ENCODE data around the gene TNIK.

Gene TNIK

GRCh38 chr3:171285287-171285686 is 174.9 kb downstream of the TNIK start:
- TF ChIP-seq CTCF (IDR thresholded peaks at IDR 0.05): no peak
- Histone ChIP-seq H3K4me3 (ENCODE audit: low read depth, low read length) (no peak overlapping the region), H3K4me1 (no peaks in the 10 kb centered on the region), H3K79me2 (no peaks in the 10 kb centered on the region), H3K27ac (no peak overlapping the region), H3K27me3 (ENCODE audit: control insufficient read depth, insufficient read depth, low read length) (no peaks in the 10 kb centered on the region), H3K9me3 (ENCODE audit: control insufficient read depth, low read length) (no peaks in the 10 kb centered on the region), H2AFZ (no peak overlapping the region), H3K4me2 (ENCODE audit: low read length) (no peak overlapping the region), H3K9ac (no peak overlapping the region), H3K36me3 (ENCODE audit: control insufficient read depth, insufficient read depth, low read length) (no peaks in the 10 kb centered on the region)

- no peaks in the 10 kb centered on the region for H3K27me3 ChIP-seq (ENCODE audit: control insufficient read depth, insufficient read depth, low read length)
- no peaks in the 10 kb centered on the region for H3K9me3 ChIP-seq (ENCODE audit: control insufficient read depth, low read length)
- H3K4me3 ChIP-seq (ENCODE audit: low read depth, low read length): no peak overlapping the region
- H3K27ac ChIP-seq: no peak overlapping the region
- no peaks in the 10 kb centered on the region for H3K36me3 ChIP-seq (ENCODE audit: control insufficient read depth, insufficient read depth, low read length)
- no peaks in the 10 kb centered on the region for H3K4me1 ChIP-seq
- H2AFZ ChIP-seq: no peak overlapping the region
- no peak overlapping the region for H3K4me2 ChIP-seq (ENCODE audit: low read length)
- TF ChIP-seq CTCF (IDR thresholded peaks at IDR 0.05): no peak
- no peaks in the 10 kb centered on the region for H3K79me2 ChIP-seq
- H3K9ac ChIP-seq: no peak overlapping the region
Measured at GRCh38 chr3:171284308-171285075, 175.7 kb downstream of the TNIK start.

GRCh38 chr3:171283848-171284222 is 176.4 kb downstream of the TNIK start:
- no peak overlapping the region for H3K4me3 ChIP-seq (ENCODE audit: low read depth, low read length)
- H3K27ac ChIP-seq: no peak overlapping the region
- no peaks in the 10 kb centered on the region for H3K9me3 ChIP-seq (ENCODE audit: control insufficient read depth, low read length)
- H3K36me3 ChIP-seq (ENCODE audit: control insufficient read depth, insufficient read depth, low read length): no peaks in the 10 kb centered on the region
- no peaks in the 10 kb centered on the region for H3K4me1 ChIP-seq
- H2AFZ ChIP-seq: no peak overlapping the region
- TF ChIP-seq CTCF (IDR thresholded peaks at IDR 0.05): no peak
- H3K79me2 ChIP-seq: no peaks in the 10 kb centered on the region
- H3K9ac ChIP-seq: no peak overlapping the region
- no peaks in the 10 kb centered on the region for H3K27me3 ChIP-seq (ENCODE audit: control insufficient read depth, insufficient read depth, low read length)
- H3K4me2 ChIP-seq (ENCODE audit: low read length): no peak overlapping the region

- Histone ChIP-seq H3K4me3 (ENCODE audit: low read depth, low read length) (no peak overlapping the region), H2AFZ (no peak overlapping the region), H3K9ac (no peak overlapping the region), H3K79me2 (no peaks in the 10 kb centered on the region), H3K36me3 (ENCODE audit: control insufficient read depth, insufficient read depth, low read length) (no peaks in the 10 kb centered on the region), H3K27ac (no peak overlapping the region), H3K27me3 (ENCODE audit: control insufficient read depth, insufficient read depth, low read length) (no peaks in the 10 kb centered on the region), H3K9me3 (ENCODE audit: control insufficient read depth, low read length) (no peaks in the 10 kb centered on the region), H3K4me1 (no peaks in the 10 kb centered on the region), H3K4me2 (ENCODE audit: low read length) (no peak overlapping the region)
- TF ChIP-seq CTCF (IDR thresholded peaks at IDR 0.05): no peak
Measured at GRCh38 chr3:171283183-171283847, 176.9 kb downstream of the TNIK start.
